Endothelial cell of umbilical vein (primary cell): ENCODE data around the gene TMEFF2. TPM values are rescaled to one million over a fixed set of nuclear protein-coding genes. Genes with fewer than 3 reads are reported as not detected.
A peak's percentile ranks its signal among the peaks of the same experiment; 100 is the strongest.

ENCODE experiments used
- BruUV-seq: library from RNA; stranded (reverse); fragments of 400-500 nt; replicated peaks from 2 replicates; lab custom pipeline; 2021; lab: Mats Ljungman, UMichigan
- CTCF ChIA-PET: fragments of 300-600, 350-600 bp; sonication (Branson Sonifier 250); formaldehyde crosslinking; loops from one replicate; lab custom pipeline; 2021; ENCODE audit warnings: antibody characterized with exemption, inconsistent platforms; lab: Charles Lee
- POLR2A ChIA-PET: fragments of 300-600, 350-600 bp; sonication (Branson Sonifier 250); formaldehyde crosslinking; loops from one replicate; lab custom pipeline; 2021; ENCODE audit warnings: antibody characterized with exemption, inconsistent platforms; lab: Charles Lee
- DNase-seq: peaks from one replicate; pipeline ENCODE4 v3.0.0-alpha.2; 2011; ENCODE audit warnings: low read depth, low spot score
- FAIRE-seq: peaks from 2 replicates; lab custom pipeline; 2011; peaks lifted over from hg19 to GRCh38; lab: Jason Lieb, UNC
- H2AFZ ChIP-seq: 2 replicates; pipeline ENCODE4 v1.6.0; 2012; ENCODE audit warnings: low read depth, low read length, control low read depth, inconsistent platforms
- H3K27ac ChIP-seq: 2 replicates; pipeline ENCODE4 v1.5.1; 2011; ENCODE audit warnings: low read depth, mild to moderate bottlenecking, control low read depth, low read length, moderate library complexity; ENCODE audit not compliant: insufficient read depth
- H3K27me3 ChIP-seq, 2 experiments: 2 replicates each; pipeline versions ENCODE4 v1.6.0 to v1.6.1; 2011; ENCODE audit warnings: low read length in 2 of 2, mixed read lengths in 1 of 2; ENCODE audit not compliant: control insufficient read depth in 2 of 2, insufficient read depth in 2 of 2
- H3K36me3 ChIP-seq, 2 experiments: 2 replicates in 1 of 2; 3 replicates in 1 of 2; pipeline ENCODE4 v1.5.1; 2011; ENCODE audit warnings: low read length in 2 of 2, mild to moderate bottlenecking in 1 of 2, moderate library complexity in 1 of 2; ENCODE audit not compliant: control insufficient read depth in 2 of 2, insufficient read depth in 2 of 2; ENCODE audit errors: extremely low read depth in 1 of 2
- H3K4me1 ChIP-seq: 3 replicates; pipeline ENCODE4 v1.5.1; 2011; ENCODE audit warnings: mild to moderate bottlenecking, low read length; ENCODE audit not compliant: control insufficient read depth, insufficient read depth; ENCODE audit errors: extremely low read depth
- H3K4me2 ChIP-seq: 2 replicates; pipeline ENCODE4 v1.6.1; 2011; ENCODE audit warnings: low read length, control low read depth, mixed read lengths; ENCODE audit not compliant: insufficient read depth
- H3K4me3 ChIP-seq, 3 experiments: fragments of 200-600 bp in 1 of 3; sonication (generic), shearing (Covaris generic) in 1 of 3; replicated peaks in 1 of 3; 2 replicates each; pipeline ENCODE4 v1.5.1; 2011 to 2016; ENCODE audit warnings: control low read depth in 3 of 3, low read length in 3 of 3, mild to moderate bottlenecking in 2 of 3, inconsistent platforms in 1 of 3, low read depth in 1 of 3, moderate library complexity in 1 of 3; ENCODE audit not compliant: insufficient read depth in 1 of 3
- H3K79me2 ChIP-seq: 2 replicates; pipeline ENCODE4 v1.6.0; 2012; ENCODE audit warnings: low read length, inconsistent platforms; ENCODE audit not compliant: control insufficient read depth, insufficient read depth
- H3K9ac ChIP-seq: replicated peaks from 2 replicates; pipeline ENCODE3; 2011; ENCODE audit warnings: low read length, control low read depth; ENCODE audit not compliant: insufficient read depth; ENCODE audit errors: extremely low read depth
- H3K9me1 ChIP-seq: replicated peaks from 3 replicates; pipeline ENCODE4 v1.6.0; 2011; ENCODE audit warnings: mild to moderate bottlenecking, low read length; ENCODE audit not compliant: control insufficient read depth, insufficient read depth; ENCODE audit errors: extremely low read depth
- H3K9me3 ChIP-seq: replicated peaks from 2 replicates; pipeline ENCODE4 v1.5.1; 2012; ENCODE audit warnings: low read length, inconsistent platforms; ENCODE audit not compliant: control insufficient read depth, insufficient read depth
- H4K20me1 ChIP-seq: replicated peaks from 2 replicates; pipeline ENCODE3; 2011; ENCODE audit warnings: mild to moderate bottlenecking, low read length; ENCODE audit not compliant: control insufficient read depth, insufficient read depth; ENCODE audit errors: extremely low read depth
- EZH2 ChIP-seq: IDR thresholded peaks from 2 replicates; pipeline ENCODE4 v1.6.1; 2012; ENCODE audit warnings: borderline replicate concordance, low read depth, mild to moderate bottlenecking, moderate library complexity, low read length, inconsistent platforms; ENCODE audit not compliant: severe bottlenecking
- FOS ChIP-seq: IDR thresholded peaks from 2 replicates; pipeline ENCODE4 v1.6.1; 2011; ENCODE audit warnings: mild to moderate bottlenecking, low read length, moderate library complexity, borderline replicate concordance; ENCODE audit not compliant: insufficient read depth
- GATA2 ChIP-seq: IDR thresholded peaks from 2 replicates; pipeline ENCODE4 v1.7.0; 2011; ENCODE audit warnings: low read depth, mild to moderate bottlenecking, moderate library complexity, mixed read lengths, low read length; ENCODE audit not compliant: insufficient read length, insufficient read depth
- JUN ChIP-seq: IDR thresholded peaks from 2 replicates; pipeline ENCODE4 v1.6.1; 2011; ENCODE audit warnings: borderline replicate concordance, low read depth; ENCODE audit not compliant: insufficient read length, insufficient read depth
- POLR2A ChIP-seq: IDR thresholded peaks from 2 replicates; pipeline ENCODE4 v1.6.1; 2012; ENCODE audit warnings: low read depth, mild to moderate bottlenecking, control low read depth, low read length
- POLR2AphosphoS5 ChIP-seq: IDR thresholded peaks from 2 replicates; pipeline ENCODE4 v1.6.1; 2012; ENCODE audit warnings: low read depth, mild to moderate bottlenecking, control low read depth, low read length, moderate library complexity; ENCODE audit not compliant: insufficient read depth
- dilution Hi-C: fragments of 300-500 bp; cut with MboI; formaldehyde crosslinking; loops from one replicate; pipeline ENCODE4 v1.15.0; 2019; ENCODE audit warnings: low sequenced_read_pairs; ENCODE audit not compliant: extremely low pct_ligation_motif_present
- intact Hi-C: fragments of 100-400 bp; cut with micrococcal nuclease; formaldehyde crosslinking; loops from one replicate; pipeline ENCODE4 v1.10.0; 2022
- polyA plus RNA-seq, 4 experiments: library from polyadenylated mRNA; depleted of rRNA in 3 of 4; stranded (reverse) in 3 of 4; unstranded in 1 of 4; fragments of >200 nt; gene quantifications; 2 replicates each; pipeline versions ENCODE4 v1.2.1 to v1.2.3, GENCODE V29; 2011 to 2012; ENCODE audit warnings: missing spikeins in 1 of 4
- total RNA-seq: library from RNA; stranded (reverse); gene quantifications from 2 replicates; pipeline ENCODE4 v1.2.3, GENCODE V29; 2021
- TF ChIP-seq, protein P1 (sequence below): IDR thresholded peaks from 2 replicates; pipeline ENCODE4 v1.6.1; 2011; ENCODE audit not compliant: insufficient read depth, insufficient read length
- TF ChIP-seq, protein P2 (sequence below), 2 donors: IDR thresholded peaks; 1 replicate in 1 of 2; 2 replicates in 1 of 2; pipeline ENCODE4 v1.5.1; 2011; ENCODE audit warnings: low read length in 2 of 2, mild to moderate bottlenecking in 2 of 2, moderate library complexity in 2 of 2, control low read depth in 1 of 2, inconsistent platforms in 1 of 2, low read depth in 1 of 2; ENCODE audit not compliant: insufficient read depth in 1 of 2; ENCODE audit errors: extremely low read depth in 1 of 2

Gene TMEFF2
- total and polyA plus RNA-seq, 2 donors (not counting 3 experiments of a cell fraction or from before 2014, with no cell fraction given) = 0.18 to 0.20 TPM

DNA sequence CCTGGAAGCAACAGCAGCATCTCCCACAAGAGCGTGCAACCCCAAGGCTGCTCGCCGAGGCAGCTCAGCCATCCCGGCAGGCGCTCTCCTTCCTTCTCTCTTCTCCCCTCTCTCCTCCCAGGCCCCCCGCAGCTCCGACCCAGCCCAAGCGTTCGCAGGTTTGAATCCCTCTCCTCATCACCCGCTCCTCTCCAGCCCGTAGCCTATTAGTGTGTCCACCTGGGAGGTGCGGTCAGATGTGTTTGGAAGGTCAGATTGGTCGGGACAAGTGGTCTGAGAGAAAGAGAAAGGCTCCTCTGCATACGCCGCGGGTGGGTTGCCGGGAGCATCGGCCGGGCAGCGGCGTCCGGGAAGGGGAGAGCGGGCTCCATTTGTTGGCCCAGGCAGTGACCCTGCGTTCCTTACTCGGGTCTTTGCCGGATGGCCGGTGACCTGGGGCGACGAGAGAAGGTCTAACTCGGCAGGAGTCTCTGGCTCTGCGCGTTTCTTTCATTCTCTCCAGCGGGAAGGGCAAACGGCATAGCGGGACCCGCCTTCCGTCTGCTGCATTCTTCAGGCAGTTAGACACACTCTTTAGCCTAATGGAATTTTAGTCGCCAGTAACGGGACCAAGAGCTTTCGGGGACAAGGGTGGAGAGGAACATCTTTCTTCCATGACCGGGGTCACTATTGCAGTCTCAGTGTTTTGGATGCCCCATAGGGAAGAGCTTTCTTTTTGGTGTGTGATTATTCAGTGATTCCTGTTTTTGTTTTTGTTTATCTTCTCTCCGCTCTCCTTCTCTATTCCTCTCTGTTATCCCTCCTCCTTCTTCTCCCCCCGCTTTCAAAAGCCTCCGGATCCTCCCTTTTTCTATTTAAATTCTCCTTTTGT, 1.1 kb upstream of the TMEFF2 start:
- intact Hi-C loops = loop anchor here (1.0 to 10.0 kb wide), 6 partner anchors 31 to 1389 kb away; partner anchors contain the start of gene CAVIN2
- ChIA-PET CTCF (interaction anchor here (0.7 to 6.2 kb wide), 11 partner anchors 9 to 1389 kb away, joined by 3 to 34 read pairs (median 4); partner anchors contain the start of gene CAVIN2), POLR2A (interaction anchor here (0.5 kb wide), 1 partner anchor 518 kb away, joined by 3 read pairs; no protein-coding TSS in a partner anchor)
- H3K9me1 ChIP-seq = no peaks in the 10 kb centered on the region
- H2AFZ ChIP-seq = peak overlapping the region; percentile 97
- H3K36me3 ChIP-seq = no peaks in the 10 kb centered on the region
- H3K4me3 ChIP-seq = peak overlapping the region; percentile 38 to 75 (median 43)
- peak overlapping the region; percentile 3 for H3K9ac ChIP-seq
- peak; percentile 43 for DNase-seq
- H4K20me1 ChIP-seq = no peaks in the 10 kb centered on the region
- H3K27me3 ChIP-seq = peaks cover 52 to 96% of the 10 kb centered on the region in 2 experiments
- TF ChIP-seq, protein P1, sequence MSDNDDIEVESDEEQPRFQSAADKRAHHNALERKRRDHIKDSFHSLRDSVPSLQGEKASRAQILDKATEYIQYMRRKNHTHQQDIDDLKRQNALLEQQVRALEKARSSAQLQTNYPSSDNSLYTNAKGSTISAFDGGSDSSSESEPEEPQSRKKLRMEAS = no peak
- TF ChIP-seq EZH2 = no peak
- no peak for TF ChIP-seq GATA2
- TF ChIP-seq FOS = no peak
- no peak for TF ChIP-seq POLR2A
- TF ChIP-seq POLR2AphosphoS5 = no peak
- TF ChIP-seq JUN = no peak
- TF ChIP-seq, protein P2, sequence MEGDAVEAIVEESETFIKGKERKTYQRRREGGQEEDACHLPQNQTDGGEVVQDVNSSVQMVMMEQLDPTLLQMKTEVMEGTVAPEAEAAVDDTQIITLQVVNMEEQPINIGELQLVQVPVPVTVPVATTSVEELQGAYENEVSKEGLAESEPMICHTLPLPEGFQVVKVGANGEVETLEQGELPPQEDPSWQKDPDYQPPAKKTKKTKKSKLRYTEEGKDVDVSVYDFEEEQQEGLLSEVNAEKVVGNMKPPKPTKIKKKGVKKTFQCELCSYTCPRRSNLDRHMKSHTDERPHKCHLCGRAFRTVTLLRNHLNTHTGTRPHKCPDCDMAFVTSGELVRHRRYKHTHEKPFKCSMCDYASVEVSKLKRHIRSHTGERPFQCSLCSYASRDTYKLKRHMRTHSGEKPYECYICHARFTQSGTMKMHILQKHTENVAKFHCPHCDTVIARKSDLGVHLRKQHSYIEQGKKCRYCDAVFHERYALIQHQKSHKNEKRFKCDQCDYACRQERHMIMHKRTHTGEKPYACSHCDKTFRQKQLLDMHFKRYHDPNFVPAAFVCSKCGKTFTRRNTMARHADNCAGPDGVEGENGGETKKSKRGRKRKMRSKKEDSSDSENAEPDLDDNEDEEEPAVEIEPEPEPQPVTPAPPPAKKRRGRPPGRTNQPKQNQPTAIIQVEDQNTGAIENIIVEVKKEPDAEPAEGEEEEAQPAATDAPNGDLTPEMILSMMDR (IDR thresholded peaks at IDR 0.05; ENCODE audit: extremely low read depth in 1 of 2, insufficient read depth in 1 of 2, low read depth in 1 of 2, low read length in 2 of 2) = no peak
- H3K79me2 ChIP-seq = no peaks in the 10 kb centered on the region
- H3K27ac ChIP-seq = no peak overlapping the region
- FAIRE-seq = peak; percentile 37
- dilution Hi-C loops = no loop called here
- H3K4me1 ChIP-seq = peaks cover 27% of the 10 kb centered on the region
- no TSS peak for BruUV-seq
- no peaks in the 10 kb centered on the region for H3K9me3 ChIP-seq
- peak overlapping the region; percentile 93 for H3K4me2 ChIP-seq
